ENCODE measurements around the gene GAPDH. TPM values are rescaled to one million over a fixed set of nuclear protein-coding genes. Genes with fewer than 3 reads are reported as not detected.
"Not testable (repeated sequence)": the region's sequence is repeated elsewhere in the genome, so short reads cannot be mapped to it uniquely, and the experiment has no call there.

The GAPDH gene
- total RNA-seq, 1 donor from 2014 or later, result 736 TPM

DNA sequence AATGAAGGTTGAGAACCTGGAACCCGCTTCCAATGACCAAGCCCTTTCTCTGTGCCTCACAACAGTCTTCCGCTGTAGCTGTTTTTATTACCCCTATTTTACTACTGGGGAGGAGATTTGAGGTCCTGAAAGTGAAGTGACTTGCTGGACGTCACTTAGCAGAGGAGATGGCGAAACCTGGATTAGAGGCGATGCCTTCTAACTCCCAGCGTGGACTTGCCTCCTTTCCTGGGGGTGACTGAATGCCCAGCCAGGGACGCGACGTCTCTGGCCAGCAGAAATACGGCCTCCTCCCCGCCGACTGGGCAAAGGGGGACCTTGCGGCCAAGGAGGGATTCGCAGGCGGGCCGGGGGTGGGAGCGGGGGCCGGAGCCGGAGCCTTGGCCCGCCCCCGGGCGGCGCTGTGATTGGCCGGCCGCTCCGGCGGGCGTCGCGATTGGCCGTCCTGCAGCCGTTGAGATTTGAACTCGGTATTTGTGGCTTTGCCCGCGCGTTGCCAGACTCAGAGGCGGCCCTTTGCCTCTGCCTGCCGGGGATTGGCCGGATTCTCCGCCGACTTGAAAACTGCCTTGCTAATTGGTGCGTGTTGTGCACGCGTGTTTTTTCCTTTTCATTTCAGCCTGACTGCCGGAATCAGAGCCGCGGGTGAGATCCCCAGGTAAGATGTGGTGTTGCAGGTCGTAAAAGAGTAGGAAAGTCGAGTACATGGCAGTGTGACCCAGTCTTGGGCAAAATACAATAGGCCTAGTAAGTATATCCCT lies 40.6 kb upstream of the GAPDH start, which contains the start of gene NCAPD2:
NCAPD2 (plus strand) TSS at position 606 of the 761 bp plus-strand sequence. CDS start 997 bp downstream, outside the sequence.
- ATAC-seq, result peak; percentile 97
- peaks cover 17% of the 10 kb centered on the region for H3K4me1 ChIP-seq
- peak within 1 kb of the TSS; percentile 94 for H3K4me3 ChIP-seq
- peaks cover 23% of the 10 kb centered on the region for H3K36me3 ChIP-seq
- DNase-seq, result peak; percentile 97
- no peaks in the 10 kb centered on the region for H3K27me3 ChIP-seq
- no peaks in the 10 kb centered on the region for H3K9me3 ChIP-seq
- peak within 1 kb of the TSS; percentile 96 for H3K27ac ChIP-seq
- intact Hi-C loops (cut with DNase I), result no loop called here
- TF ChIP-seq CTCF (IDR thresholded peaks at IDR 0.05), result peak; percentile 32

GRCh38 chr12:6494258-6494743 lies 40.0 kb upstream of the GAPDH start:
- intact Hi-C loops (cut with DNase I), result no loop called here
- H3K27me3 ChIP-seq, result no peaks in the 10 kb centered on the region
- peaks cover 30% of the 10 kb centered on the region for H3K36me3 ChIP-seq
- no peak for TF ChIP-seq CTCF (IDR thresholded peaks at IDR 0.05)
- no peak for DNase-seq
- peaks cover 17% of the 10 kb centered on the region for H3K4me1 ChIP-seq
- H3K4me3 ChIP-seq, result peak overlapping the region; percentile 94
- peak overlapping the region; percentile 96 for H3K27ac ChIP-seq
- ATAC-seq, result no peak
- H3K9me3 ChIP-seq, result no peaks in the 10 kb centered on the region

- DNase-seq (no peak), ATAC-seq (no peak)
- H3K4me1 ChIP-seq, result peaks cover 17% of the 10 kb centered on the region
- peak overlapping the region; percentile 94 for H3K4me3 ChIP-seq
- intact Hi-C loops (cut with DNase I), result no loop called here
- H3K27ac ChIP-seq, result no peak overlapping the region
- no peaks in the 10 kb centered on the region for H3K27me3 ChIP-seq
- H3K9me3 ChIP-seq, result no peaks in the 10 kb centered on the region
- no peak for TF ChIP-seq CTCF (IDR thresholded peaks at IDR 0.05)
- peaks cover 30% of the 10 kb centered on the region for H3K36me3 ChIP-seq
Measured at GRCh38 chr12:6494968-6495367, 39.3 kb upstream of the GAPDH start.

DNA sequence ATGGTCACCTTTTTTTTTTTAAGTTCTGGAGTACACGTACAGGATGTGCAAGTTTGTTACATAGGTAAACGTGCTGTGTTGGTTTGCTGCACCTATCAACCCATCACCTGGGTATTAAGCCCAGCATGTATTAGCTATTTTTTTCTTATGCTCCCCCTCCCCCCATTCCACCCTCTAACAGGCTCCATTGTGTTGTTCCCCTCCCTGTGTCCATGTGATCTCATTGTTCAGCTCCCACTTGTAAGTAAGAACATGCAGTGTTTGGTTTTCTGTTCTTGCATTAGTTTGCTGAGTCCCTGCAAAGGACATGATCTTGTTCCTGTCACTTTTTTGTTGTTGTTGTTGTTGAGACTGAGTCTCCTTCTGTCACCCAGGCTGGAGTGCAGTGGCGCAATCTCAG lies 37.0 kb upstream of the GAPDH start:
- H3K27ac ChIP-seq; H3K4me3 ChIP-seq; intact Hi-C loops (cut with DNase I); ATAC-seq; DNase-seq; H3K27me3 ChIP-seq; H3K9me3 ChIP-seq: not testable (repeated sequence)
- Histone ChIP-seq H3K4me1 (peaks cover 14% of the 10 kb centered on the region), H3K36me3 (peaks cover 30% of the 10 kb centered on the region)

GRCh38 chr12:6500466-6500865 lies 33.9 kb upstream of the GAPDH start:
- ATAC-seq, result no peak
- no peaks in the 10 kb centered on the region for H3K27me3 ChIP-seq
- H3K9me3 ChIP-seq, result no peaks in the 10 kb centered on the region
- peaks cover 30% of the 10 kb centered on the region for H3K36me3 ChIP-seq
- no peaks in the 10 kb centered on the region for H3K4me1 ChIP-seq
- no peak overlapping the region for H3K27ac ChIP-seq
- H3K4me3 ChIP-seq, result no peak overlapping the region
- TF ChIP-seq CTCF (IDR thresholded peaks at IDR 0.05), result no peak
- DNase-seq, result no peak
- intact Hi-C loops (cut with DNase I), result no loop called here

Data from upper lobe of right lung (tissue), 1 donor.